Stimulated activated CD4-positive, alpha-beta T cell treated with anti-CD3 and anti-CD28 coated beads, Interleukin-4, amount 100 ng/mL, for 4 hours (primary cell): ENCODE results near the gene SAA4.
"Not testable (repeated sequence)": the region's sequence is repeated elsewhere in the genome, so short reads cannot be mapped to it uniquely, and the experiment has no call there.

Experiments used
- DNase-seq, 2 experiments: peaks; one replicate each; pipeline ENCODE4 v3.0.0-alpha.2; 2020

SAA4 gene

DNA sequence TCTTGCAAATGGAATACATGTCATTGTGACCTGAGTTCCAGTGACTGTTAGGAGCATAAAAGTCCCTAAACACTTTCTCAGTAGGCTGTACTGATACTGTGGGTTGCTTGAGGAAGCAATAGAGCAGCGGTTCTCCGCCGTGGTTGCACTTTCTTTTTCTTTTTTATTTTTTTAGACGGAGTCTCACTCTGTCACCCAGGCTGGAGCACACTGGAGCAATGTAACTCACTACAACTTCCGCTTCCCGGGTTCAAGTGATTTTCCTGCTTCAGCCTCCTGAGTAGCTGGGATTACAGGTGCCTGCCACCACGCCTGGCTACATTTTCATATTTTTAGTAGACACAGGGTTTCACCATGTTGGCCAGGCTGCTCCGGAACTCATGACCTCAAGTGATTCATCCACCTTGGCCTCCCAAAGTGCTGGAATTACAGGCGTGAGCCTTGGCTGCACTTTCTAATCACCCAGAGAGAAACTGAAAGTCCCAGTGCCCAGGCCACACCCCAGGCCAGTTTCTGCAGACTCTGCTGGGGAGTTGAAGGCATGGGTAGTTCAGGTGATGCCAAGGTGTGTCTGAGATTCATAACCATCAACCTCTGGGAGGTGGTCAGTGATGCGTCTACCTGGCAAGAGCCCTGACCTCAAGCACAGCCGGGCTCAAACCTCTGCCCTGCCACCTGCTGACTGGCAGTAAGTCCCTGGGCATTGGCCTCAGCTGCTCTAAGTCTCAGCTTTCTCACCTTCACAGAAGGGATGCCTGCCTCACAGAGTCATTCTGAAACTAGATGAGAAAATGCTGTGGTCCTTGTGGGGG, 10.0 kb upstream of the SAA4 start:
- DNase-seq: not testable (repeated sequence)

DNA sequence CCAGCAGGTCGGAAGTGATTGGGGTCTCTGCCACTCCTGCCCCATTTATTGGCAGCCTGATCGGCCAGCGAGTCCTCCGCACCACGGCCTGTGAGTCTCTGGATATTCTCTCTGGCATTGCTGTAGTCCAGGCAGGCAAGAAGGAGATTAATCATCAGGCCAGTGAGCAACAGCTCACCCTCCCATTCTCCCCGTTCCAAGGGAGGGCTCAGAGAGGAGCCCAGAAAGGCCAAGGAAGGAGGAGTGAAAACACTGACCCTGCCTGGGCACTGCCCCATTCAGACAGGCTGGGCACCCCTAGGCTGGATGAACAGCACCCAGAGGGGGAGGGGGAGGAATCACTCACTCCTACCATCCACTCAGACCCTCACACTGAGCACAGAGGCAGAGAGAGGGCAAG, 8.8 kb upstream of the SAA4 start:
- DNase-seq: no peak

DNA sequence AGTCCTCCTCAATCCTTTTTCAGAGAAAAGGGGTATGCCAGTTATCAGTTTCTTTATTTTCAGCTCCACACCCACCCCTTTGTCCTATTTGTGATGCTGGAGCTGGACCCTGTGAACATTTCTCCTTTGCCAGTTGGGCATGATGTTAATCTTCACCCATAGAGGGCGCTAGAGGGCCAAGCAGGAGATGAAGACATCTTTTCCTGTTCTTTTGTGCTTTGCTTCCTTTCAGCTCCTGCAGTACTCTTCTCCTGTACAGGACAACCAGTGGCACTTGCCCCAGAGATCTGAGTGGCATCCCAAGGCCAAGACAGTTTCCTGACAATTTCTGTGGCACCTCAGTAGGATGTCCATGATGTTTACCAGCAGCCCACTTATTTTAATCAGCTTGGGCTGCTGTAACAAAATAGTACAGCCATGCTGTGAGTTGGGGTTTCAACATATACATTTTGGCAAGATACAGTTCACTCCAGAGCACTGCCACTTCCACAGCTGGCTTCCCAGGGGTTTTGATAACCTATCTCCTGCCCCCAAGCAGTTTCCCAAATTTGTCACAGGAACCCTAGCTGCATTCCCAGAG, 7.3 kb upstream of the SAA4 start:
- DNase-seq: peak; percentile 24 to 35

DNA sequence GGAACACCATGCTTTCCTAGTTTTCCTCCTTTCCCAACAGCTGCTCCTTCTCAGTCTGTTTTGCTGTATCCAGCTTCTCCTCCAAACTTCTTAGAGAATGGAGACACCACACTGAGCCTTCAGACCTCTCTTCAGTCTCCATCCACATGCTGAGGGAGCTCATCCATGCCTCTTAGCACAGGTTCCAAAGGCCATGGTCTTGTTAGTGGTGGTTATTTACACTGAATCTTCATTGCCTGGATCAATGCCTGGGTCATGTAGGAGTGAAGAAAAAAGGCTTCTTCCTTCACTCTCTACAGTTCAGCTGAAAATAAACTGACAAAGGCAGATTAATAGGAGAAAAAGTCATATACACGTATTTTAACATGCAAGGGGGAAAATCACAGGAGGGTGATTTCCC, 3.1 kb upstream of the SAA4 start:
- no peak for DNase-seq

DNA sequence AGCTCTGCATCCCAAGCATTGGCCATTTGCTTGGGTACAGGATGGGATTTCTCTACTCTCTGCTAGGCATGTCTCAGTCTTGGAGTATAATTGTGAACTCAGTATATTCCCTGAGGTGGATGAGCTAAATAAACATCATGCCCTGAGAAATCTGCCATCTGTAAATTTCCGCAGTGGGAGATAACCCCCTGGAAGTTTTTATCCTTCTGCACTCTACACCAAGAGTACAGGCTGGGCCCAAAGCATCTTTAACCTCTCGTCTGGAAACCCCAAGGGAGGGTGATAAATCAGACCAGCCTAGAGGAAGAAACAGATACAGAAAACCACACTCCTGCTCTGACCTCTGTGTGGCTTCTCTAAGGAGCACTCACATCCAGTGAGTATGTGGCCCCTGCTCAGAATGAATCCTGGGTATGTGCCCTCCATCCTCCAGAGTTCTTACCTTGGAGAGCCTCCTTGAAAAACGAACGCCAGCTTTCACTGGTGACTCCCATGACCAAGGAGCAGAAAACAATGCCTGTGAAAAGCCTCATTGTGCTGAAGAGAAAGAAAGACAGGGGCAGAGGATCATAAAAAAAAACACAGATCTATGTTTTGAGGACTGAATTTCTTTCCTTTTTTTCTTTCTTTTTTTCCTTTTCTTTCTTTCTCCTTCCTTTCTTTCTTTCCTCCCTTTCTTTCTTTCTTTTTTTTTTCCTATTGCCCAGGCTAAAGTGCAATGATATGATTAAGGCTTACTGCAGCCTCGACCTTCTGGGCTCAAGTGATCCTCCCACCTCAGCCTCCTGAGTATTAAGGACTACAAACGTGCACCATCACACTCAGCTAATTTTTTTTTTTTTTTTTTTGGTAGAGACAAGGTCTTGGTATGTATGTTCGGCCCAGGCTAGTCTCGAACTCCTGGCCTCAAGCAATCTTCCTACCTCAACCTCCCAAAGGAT, 938 bp downstream of the SAA4 start:
- no peak for DNase-seq

DNA sequence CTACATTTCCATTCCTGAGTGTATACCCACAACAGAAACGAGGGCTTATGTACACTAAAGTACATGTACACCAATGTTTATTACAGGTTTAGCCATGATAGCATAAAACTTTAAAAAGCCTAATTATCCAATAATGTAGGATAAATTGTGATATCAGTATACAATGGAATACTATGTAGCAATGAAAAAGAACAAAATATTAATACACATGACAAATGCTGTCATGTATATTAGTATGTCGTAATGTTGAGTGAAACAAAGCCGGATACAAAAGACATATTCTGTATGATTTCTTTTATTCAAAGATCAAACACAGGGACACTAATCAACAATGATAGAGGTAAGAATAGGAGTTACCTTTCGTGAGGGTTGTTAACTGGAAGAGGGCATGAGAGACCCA, 2.7 kb downstream of the SAA4 start:
- no peak for DNase-seq

DNA sequence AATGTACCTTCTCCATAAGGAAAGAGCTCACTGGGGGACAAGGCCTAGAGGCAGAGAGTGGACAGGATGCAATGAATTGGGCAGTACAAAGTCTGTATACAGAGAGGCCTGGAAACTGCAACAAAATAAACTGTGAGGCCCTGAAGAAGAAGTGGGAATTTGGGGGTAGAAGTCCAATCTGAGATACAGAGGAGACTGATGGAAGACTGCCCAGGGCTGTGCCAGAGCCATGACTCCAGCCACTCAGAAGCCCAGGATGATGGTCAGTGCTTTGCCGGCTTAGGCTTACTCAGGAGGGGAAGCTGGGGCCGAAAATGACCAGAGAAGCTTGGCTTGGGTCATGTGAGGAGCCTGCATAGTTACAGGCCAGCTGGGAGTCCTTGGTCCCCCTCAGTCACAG, 5.7 kb downstream of the SAA4 start:
- DNase-seq: no peak

DNA sequence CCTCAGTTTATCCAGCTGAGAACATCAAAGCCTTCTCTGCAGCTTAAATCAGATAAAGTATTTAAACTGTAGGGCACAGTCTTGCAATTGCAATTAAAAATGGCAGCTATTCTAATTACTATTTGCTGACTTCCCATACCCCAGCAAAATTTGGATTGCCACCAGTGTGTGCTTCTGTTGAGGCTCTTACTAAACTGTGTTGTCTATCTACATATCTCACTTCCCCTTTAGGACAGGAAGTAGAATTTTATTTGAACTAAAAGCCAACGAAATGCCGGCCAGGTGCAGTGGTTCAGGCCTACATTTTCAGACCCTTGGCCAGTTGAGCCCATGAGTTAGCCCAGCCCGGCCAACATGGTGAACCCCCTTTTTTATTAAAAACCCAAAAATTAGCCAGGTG, 7.1 kb downstream of the SAA4 start:
- DNase-seq: no peak

DNA sequence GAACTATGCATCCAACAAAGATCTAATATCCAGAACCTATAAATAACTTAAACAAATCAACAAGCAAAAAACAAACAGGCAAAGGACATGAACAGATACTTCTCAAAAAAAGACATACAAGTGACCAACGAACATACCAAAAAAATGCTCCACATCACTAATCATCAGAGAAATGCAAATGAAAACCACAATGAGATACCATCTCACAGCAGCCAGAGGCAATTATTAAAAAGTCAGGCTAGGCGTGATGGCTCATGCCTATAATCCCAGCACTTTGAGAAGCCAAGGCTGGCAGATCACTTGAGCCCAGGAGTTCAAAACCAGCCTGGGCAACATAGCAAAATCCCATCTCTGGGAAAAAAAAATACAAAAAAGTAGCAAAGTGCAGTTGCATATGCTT, 10.7 kb downstream of the SAA4 start:
- no peak for DNase-seq

DNA sequence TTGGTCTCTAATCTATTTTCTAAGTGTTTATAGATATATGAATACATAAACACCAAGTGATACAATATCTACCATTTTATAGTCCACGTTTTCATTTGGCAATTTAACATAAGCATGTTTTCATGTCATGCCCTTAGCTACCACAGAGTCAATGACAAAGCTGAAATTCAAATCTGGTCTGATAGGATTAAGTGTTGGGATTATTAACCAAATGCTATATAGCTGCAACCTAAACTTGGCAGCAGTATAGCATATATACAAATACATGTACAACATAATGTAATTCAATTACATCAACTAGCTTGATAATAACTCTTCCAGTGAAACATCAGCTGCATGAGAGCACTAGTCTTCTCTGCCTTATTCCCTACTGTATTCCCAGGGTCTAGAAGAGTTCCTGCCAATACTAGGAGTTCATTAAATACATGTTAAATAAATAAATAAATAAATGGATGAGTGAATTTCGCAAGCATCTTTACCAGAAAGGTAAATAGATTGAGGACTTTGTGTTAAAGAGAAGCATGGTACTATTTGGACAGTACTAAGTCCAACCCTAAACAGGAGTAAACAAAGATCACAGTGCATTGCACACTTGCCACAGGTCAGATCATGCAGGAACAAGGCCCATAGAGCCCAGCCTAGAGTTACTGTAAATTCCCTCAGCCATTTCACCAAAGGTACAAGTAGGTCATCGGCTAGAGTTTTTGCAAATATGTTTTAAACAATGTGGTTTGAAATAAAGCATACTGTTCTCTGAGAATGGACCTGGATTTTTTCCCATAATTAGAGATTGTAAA, 12.8 kb downstream of the SAA4 start:
- no peak for DNase-seq

DNA sequence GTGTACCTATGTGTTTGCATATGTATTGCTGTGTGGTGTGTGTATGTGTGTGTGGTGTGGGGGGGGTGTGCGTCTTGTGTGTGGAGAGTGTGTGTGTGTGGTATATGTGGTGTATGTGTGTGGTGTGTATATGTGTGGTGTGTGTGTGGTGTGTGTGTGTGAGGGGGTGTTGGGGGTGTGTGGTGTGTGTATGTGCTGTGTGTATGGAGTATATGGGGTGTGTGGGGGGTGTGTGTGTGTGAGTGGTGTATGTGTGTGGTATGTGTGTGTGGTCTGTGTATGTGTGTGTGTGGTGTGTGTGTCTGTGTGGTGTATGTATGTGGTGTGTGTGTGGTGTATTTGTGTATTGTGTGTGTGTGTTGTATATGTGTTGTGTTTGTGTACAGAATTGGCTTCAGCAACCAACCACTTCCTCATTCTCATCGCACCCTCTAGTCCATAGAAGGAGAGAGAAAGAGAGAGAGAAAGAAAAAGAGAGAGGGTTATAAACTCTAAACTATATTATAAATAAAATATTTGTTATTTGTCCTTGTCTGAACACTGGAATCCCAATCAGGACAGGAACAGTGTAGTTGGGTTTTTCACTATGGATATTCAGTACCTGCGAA, 13.7 kb downstream of the SAA4 start:
- DNase-seq: no peak

DNA sequence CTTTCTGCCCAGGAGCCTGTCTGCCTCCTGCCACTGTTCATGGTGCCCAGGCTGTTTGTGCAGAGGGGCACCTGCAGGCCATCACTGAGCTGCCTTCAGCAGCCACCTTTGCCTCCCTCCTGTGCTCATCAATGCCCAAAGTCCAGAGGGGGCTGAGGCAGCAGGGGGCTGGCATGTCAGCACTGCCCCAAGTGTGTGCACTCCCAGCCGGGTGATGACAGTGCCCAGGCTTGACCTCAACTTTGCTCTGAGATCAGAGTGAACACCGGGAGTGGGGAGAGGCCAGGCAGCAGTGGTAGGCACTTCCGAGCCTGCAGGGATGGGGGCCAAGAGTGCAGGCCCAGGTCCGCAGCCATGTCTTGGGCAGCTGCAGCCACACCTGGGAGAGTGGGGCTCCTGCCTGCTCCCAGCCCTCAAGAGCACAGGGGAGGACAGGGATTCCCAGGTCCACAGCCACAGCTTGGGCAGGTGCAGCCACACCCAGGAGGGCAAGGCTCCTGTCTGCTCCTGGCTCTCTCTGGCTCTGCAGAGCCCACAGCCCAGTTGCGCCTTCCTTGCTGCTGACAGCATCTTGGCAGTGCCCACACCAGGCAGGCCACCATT, 15.2 kb downstream of the SAA4 start:
- no peak for DNase-seq

DNA sequence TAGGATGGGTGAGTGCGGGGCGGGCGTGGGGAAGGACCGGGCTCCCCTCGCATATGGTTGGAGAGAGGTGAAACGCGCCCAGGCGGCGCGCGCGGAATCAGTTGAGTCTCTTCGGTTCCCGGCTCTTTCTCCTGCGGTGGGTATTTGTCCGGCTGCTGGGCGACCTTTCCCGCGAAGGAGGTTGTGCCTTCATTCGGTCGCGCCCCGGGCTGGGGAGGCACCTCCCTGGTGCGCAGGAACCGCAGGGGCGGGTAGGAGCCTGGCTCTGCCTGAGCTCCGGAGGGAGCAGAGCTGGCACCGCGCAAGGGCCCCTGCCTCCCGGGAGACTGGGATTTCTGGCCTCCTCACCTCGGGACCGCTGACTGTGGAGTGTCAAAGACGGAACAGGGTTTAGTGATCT, 27.5 kb downstream of the SAA4 start:
- no peak for DNase-seq

DNA sequence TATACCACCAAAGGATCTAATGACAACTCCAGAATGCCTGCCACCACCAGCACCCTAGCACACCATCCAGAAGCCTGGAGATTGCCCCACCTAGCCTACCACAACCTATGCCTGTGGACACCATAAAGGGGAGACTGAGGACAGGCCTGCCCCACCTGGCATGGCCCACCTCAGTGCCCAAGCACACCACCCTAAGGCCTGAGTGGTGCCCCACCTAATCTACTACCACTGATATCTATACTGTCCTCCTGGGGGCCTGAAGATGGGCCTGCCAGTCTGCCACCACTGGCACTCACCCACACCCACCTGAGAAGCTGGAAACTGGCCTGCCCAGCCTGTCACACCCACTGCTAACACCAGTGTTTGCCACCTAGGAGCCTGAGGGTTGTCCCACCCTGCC, 31.8 kb downstream of the SAA4 start:
- DNase-seq: no peak

DNA sequence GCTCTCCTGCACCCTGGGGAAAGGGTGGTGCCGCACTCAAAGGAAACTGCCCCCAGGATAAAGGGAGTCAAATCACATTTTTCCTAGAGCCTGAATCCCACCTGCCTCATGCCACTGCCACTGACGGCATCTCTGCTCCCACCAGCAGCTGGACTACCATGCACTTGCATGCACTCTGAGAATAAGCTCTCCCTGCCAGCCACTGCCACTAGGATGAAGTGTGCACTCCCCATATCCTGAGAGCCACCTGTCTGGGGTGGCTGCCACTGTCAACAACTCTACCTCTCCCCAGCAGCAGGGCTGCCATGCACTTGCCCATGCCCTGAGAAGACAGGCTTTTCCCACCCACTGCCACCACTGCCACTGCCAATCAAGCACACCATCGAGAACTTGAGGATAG, 32.4 kb downstream of the SAA4 start:
- no peak for DNase-seq

DNA sequence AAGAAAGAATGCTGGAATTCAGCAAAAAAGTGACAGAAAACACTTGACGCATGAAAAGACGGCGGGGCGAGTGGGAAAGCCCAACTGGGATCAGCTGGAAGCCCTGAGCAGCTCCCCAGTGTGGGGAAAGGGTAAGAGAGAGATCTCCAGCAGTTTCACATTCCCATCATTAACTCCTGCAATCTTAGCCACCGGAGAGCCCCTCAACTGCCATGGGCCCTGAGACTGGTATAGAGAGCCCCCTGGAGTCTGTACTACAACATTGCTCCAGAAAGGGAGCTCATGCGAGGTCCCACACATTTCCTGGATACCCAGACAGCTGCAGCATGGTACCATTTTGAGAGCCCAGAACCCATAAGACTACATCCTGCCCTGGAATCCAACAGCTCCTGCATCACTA, 32.9 kb downstream of the SAA4 start:
- DNase-seq: no peak

DNA sequence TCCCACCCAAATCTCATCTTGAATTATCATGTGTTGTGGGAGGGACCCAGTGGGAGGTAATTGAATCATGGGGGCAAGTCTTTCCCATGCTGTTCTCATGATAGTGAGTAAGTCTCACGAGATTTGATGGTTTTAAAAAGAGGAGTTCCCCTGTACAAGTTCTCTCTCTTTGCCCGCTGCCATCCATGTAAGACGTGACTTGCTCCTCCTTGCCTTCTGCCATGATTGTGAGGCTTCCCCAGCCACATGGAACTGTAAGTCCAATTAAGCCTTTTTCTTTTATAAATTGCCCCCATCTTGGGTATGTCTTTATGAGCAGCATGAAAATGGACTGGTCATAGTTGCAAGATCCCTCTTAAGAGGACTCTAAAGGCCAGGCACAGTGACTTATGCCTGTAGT, 38.9 kb downstream of the SAA4 start:
- not testable (repeated sequence) for DNase-seq

DNA sequence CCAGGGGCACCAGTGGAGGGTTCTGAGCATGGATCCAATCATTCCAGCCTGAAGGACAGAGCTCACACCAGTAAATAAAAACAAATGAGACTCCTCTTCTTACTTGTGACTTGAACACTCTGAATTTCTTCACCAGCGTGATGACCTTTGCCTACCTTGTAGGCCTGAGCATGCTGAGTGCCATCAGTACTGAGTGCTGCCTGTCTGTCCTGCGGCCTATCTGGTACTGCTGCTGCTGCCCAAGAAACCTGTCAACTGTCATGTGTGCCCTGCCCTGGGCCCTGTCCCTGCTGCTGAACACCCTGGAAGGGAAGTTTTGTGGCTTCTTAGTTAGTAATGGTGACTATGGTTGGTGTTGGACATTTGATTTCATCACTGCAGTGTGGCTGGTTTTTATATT, 40.1 kb downstream of the SAA4 start:
- no peak for DNase-seq

DNA sequence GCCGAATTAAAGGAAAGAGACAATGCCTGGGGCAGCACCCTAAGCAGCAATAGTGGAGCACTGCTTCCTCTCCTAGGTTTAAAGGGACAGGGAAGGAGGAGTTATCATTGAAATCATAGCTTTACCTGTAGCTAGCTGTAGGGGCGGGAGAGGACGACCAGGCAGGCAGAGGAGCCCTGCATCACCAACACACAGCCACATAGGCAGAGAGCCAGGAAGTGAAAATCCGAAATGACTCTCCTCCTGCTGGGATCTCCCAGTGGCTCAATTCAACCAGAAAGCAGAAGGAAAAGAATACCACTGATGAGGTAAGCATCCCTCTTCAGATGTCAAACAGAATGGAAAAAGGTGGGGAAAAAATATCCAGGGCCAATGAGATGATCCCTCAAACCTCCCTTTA, 43.6 kb downstream of the SAA4 start:
- no peak for DNase-seq

DNA sequence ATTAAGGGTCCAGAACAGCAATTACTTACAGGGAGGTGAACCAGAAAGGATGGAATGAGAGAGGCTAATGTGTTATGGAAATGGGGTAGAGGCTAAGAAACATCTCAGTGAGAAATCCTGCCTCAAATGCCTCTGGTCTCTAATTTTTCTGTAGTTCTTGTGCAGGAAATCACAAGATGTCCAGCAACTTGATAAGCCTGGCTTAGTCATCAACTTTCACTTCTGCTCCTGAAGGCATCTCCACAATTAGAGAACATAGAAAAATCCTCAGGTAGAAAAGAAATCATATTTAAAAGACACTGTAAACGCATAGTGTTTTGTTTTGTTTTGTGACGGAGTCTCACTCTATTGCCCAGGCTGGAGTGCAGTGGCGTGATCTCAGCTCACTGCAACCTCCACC, 45.2 kb downstream of the SAA4 start:
- DNase-seq: no peak

DNA sequence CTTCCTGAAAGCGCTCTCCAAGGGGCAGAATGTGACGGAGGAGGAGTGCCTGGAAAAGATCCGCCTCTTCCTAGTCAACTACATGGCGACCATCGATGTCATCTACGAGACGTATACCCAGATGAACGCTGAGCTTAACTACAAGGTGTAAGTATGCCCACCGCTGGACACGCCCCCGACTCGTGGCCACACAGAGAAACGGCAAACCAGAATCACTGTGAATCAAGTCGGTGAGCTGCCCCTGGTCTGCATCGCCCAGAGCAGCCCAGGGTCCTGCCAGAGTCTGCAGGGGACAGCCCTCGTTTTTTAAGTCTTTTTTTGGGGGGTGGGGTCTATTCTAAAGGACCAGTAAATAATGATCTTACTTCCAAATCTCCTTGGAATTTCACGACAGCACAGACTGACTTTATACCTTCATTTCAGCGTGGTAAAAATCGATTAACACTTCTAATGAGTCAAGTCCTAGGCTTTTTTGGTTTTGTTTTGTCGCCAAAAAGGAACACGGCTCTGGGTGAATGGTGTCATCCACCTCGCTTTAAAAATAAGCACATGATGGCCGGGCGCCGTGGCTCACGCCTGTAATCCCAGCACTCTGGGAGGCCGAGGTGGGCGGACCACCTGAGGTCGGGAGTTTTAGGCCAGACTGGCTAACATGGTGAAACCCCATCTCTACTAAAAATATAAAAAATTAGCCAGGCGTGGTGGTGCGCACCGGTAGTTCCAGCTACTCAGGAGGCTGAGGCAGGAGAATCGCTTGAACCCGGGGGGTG, 46.9 kb downstream of the SAA4 start:
- not testable (repeated sequence) for DNase-seq
